Stomach (tissue), 9 donors: Measurements from ENCODE around the gene VPREB1. TPM values are rescaled to one million over a fixed set of nuclear protein-coding genes. Genes with fewer than 3 reads are reported as not detected.
A peak's percentile ranks its signal among the peaks of the same experiment; 100 is the strongest.

Experiments
- DNase-seq, 2 donors: peaks; one replicate each; pipeline versions ENCODE4 v3.0.0 to v3.0.0-alpha.2; 2013 to 2019
- H3K27ac ChIP-seq, 5 donors: fragments of 200-600 bp in 4 of 5; sonication (generic) in 4 of 5; one replicate each; pipeline ENCODE4 v1.5.1; 2013 to 2019; ENCODE audit warnings: mild to moderate bottlenecking in 1 of 5, moderate library complexity in 1 of 5
- H3K27me3 ChIP-seq, 3 donors: fragments of 200-600 bp; sonication (generic); one replicate each; pipeline ENCODE4 v1.5.1; 2017 to 2019; ENCODE audit warnings: mixed run types in 1 of 3
- H3K36me3 ChIP-seq, 4 donors: fragments of 200-600 bp; sonication (generic); 1 replicate in 3 of 4; 2 replicates in 1 of 4; pipeline ENCODE4 v1.5.1; 2016 to 2019
- H3K4me1 ChIP-seq, 4 donors: fragments of 200-600 bp; sonication (generic); one replicate each; pipeline ENCODE4 v1.5.1; 2016 to 2019
- H3K4me3 ChIP-seq, 4 donors: fragments of 200-600 bp; sonication (generic) in 3 of 4; one replicate each; pipeline ENCODE4 v1.5.1; 2016 to 2019; ENCODE audit warnings: mild to moderate bottlenecking in 1 of 4
- H3K9me3 ChIP-seq, 4 donors: fragments of 200-600 bp; sonication (generic); one replicate each; pipeline ENCODE4 v1.5.1; 2016 to 2019
- CTCF ChIP-seq, 7 experiments: fragments of 450-650 bp in 4 of 7; fragments of 200-600 bp in 3 of 7; sonication (generic) in 3 of 7; IDR thresholded peaks; one replicate each; pipeline ENCODE4 v1.5.1; 2016 to 2019; ENCODE audit warnings: antibody characterized with exemption in 7 of 7, control low read depth in 2 of 7, mild to moderate bottlenecking in 1 of 7
- EP300 ChIP-seq: sonication (generic); formaldehyde crosslinking; IDR thresholded peaks from one replicate; pipeline ENCODE4 v1.6.1; 2017; ENCODE audit warnings: antibody characterized with exemption
- POLR2A ChIP-seq, 4 donors: fragments of 450-650 bp; IDR thresholded peaks; one replicate each; pipeline ENCODE4 v1.6.1; 2016; ENCODE audit warnings: antibody characterized with exemption in 4 of 4, control low read depth in 2 of 4, mild to moderate bottlenecking in 1 of 4, moderate library complexity in 1 of 4
- POLR2AphosphoS5 ChIP-seq, 3 donors: sonication (generic); formaldehyde crosslinking; IDR thresholded peaks; one replicate each; pipeline ENCODE4 v1.6.1; 2016; ENCODE audit warnings: antibody characterized with exemption in 3 of 3
- WGBS, 5 donors: extraction: QIAGEN DNeasy Blood & Tissue Kit in 3 of 5; methylation state at CpG; one replicate each; pipeline versions ENCODE4 v1.1.5 to v1.1.7; 2013 to 2018; 5-methylcytosine and 5-hydroxymethylcytosine counted together
- intact Hi-C: fragments of 100-400 bp; cut with DNase I; formaldehyde crosslinking; loops from one replicate; pipeline ENCODE4 v1.15.1; 2023; ENCODE audit warnings: low total_unique reads
- polyA plus RNA-seq, 3 donors: library from polyadenylated mRNA; stranded (reverse); fragments of 200-250 nt; gene quantifications; one replicate each; pipeline ENCODE4 v1.2.3, GENCODE V29; 2013
- total RNA-seq, 5 donors: library from RNA; depleted of rRNA; stranded (reverse); fragments of >200 nt; gene quantifications; one replicate each; pipeline versions ENCODE4 v1.1.0 to v1.2.3, GENCODE V29; 2014 to 2016
- donor health status: healthy with polysubstance abuse.
- donor health status: Bipolar disorder and iron deficiency.
- donor health status: healthy.

Gene VPREB1
- total and polyA plus RNA-seq, 8 donors, result 0.23 to 2.2 TPM; not detected in 6

- WGBS, 5 donors, result 46 to 73% (median 58%) methylated on average over 4 of the region's 4 CpGs
- TF ChIP-seq EP300 (no peak), CTCF (IDR thresholded peaks at IDR 0.05) (no peak), POLR2AphosphoS5 (IDR thresholded peaks at IDR 0.05) (no peak), POLR2A (IDR thresholded peaks at IDR 0.05) (no peak)
- no peak overlapping the region for H3K4me3 ChIP-seq
Measured at GRCh38 chr22:22200569-22201184, 43.9 kb upstream of the VPREB1 start.

GRCh38 chr22:22201185-22201929, 43.2 kb upstream of the VPREB1 start:
- Histone ChIP-seq H3K9me3 (no peaks in the 10 kb centered on the region), H3K4me1 (no peaks in the 10 kb centered on the region), H3K27ac (no peak overlapping the region), H3K4me3 (no peak overlapping the region), H3K27me3 (peaks cover 0 to 78% (median 16%) of the 10 kb centered on the region in 3 donors), H3K36me3 (no peaks in the 10 kb centered on the region)
- WGBS, 5 donors, result 34 to 44% (median 41%) methylated on average over 11 of the region's 11 CpGs
- TF ChIP-seq CTCF (IDR thresholded peaks at IDR 0.05) (peak in 3 of 7 experiments; percentile 18 to 61 (median 38)), POLR2A (IDR thresholded peaks at IDR 0.05) (no peak)
- DNase-seq, result peak; percentile 48 to 75
- intact Hi-C loops, result no loop called here

More at GRCh38 chr22:22200569-22201184, 43.9 kb upstream of the VPREB1 start:
- Histone ChIP-seq H3K36me3 (no peaks in the 10 kb centered on the region), H3K4me1 (no peaks in the 10 kb centered on the region), H3K27me3 (peaks cover 0 to 79% (median 16%) of the 10 kb centered on the region in 3 donors), H3K27ac (no peak overlapping the region), H3K9me3 (no peaks in the 10 kb centered on the region)
- DNase-seq, result no peak
- intact Hi-C loops, result no loop called here

GRCh38 chr22:22201930-22202343, 42.6 kb upstream of the VPREB1 start:
- intact Hi-C loops, result no loop called here
- H3K27me3 ChIP-seq, result peaks cover 0 to 78% (median 16%) of the 10 kb centered on the region in 3 donors
- H3K4me3 ChIP-seq, result no peak overlapping the region
- DNase-seq, result no peak
- no peak for TF ChIP-seq CTCF (IDR thresholded peaks at IDR 0.05)
- TF ChIP-seq EP300, result no peak
- TF ChIP-seq POLR2AphosphoS5 (IDR thresholded peaks at IDR 0.05), result no peak
- no peak for TF ChIP-seq POLR2A (IDR thresholded peaks at IDR 0.05)
- H3K9me3 ChIP-seq, result no peaks in the 10 kb centered on the region
- no peaks in the 10 kb centered on the region for H3K36me3 ChIP-seq
- no peaks in the 10 kb centered on the region for H3K4me1 ChIP-seq
- no peak overlapping the region for H3K27ac ChIP-seq
- WGBS, 5 donors, result 54 to 69% (median 64%) methylated on average over 5 to 6 of the region's 6 CpGs

- Histone ChIP-seq H3K27ac (no peak overlapping the region), H3K4me1 (no peaks in the 10 kb centered on the region), H3K9me3 (no peaks in the 10 kb centered on the region), H3K27me3 (peaks cover 0 to 78% (median 16%) of the 10 kb centered on the region in 3 donors), H3K36me3 (no peaks in the 10 kb centered on the region), H3K4me3 (no peak overlapping the region)
- DNase-seq, result no peak
- 58 to 70% (median 61%) methylated on average over 29 to 39 of the region's 39 CpGs for WGBS, 5 donors
- intact Hi-C loops, result no loop called here
- TF ChIP-seq CTCF (IDR thresholded peaks at IDR 0.05) (no peak), POLR2AphosphoS5 (IDR thresholded peaks at IDR 0.05) (no peak), EP300 (no peak), POLR2A (IDR thresholded peaks at IDR 0.05) (no peak)
Measured at GRCh38 chr22:22203048-22203971, 41.3 kb upstream of the VPREB1 start.
